SK-N-SH treated with all-trans-retinoic acid at 6 μM for 48 hours (cell line): ENCODE results near the gene MYB.

Experiments
- ATAC-seq: fragments of 200-7000 bp; cut with Tn5 transposase; 3 replicates; pipeline ENCODE4 v1.9.1; 2020; ENCODE audit warnings: mild to moderate bottlenecking, moderate library complexity
- ARNTL ChIP-seq: fragments of 450-650 bp; formaldehyde crosslinking; IDR thresholded peaks from 2 replicates; pipeline ENCODE4 v1.5.0; 2020; ENCODE audit warnings: low read depth, mild to moderate bottlenecking, moderate library complexity, borderline replicate concordance
- BACH2 ChIP-seq: fragments of 250-450 bp; sonication (Bioruptor Pico); IDR thresholded peaks from 2 replicates; pipeline ENCODE4 v1.9.0; 2021; ENCODE audit warnings: mild to moderate bottlenecking, borderline replicate concordance
- CSDC2 ChIP-seq: fragments of 250-450 bp; sonication (Bioruptor Pico); IDR thresholded peaks from 2 replicates; pipeline ENCODE4 v1.5.0; 2020; ENCODE audit warnings: mild to moderate bottlenecking, moderate library complexity
- ESRRG ChIP-seq: fragments of 250-450 bp; sonication (Bioruptor Pico); IDR thresholded peaks from 2 replicates; pipeline ENCODE4 v1.6.1; 2021; ENCODE audit warnings: mild to moderate bottlenecking
- GLIS3 ChIP-seq: fragments of 250-450 bp; sonication (Bioruptor Pico); IDR thresholded peaks from 2 replicates; pipeline ENCODE4 v1.5.0; 2020; ENCODE audit warnings: mild to moderate bottlenecking, moderate library complexity
- OSR1 ChIP-seq: fragments of 250-450 bp; sonication (Bioruptor Pico); IDR thresholded peaks from 2 replicates; pipeline ENCODE4 v1.8.0; 2022; ENCODE audit warnings: moderate library complexity, mild to moderate bottlenecking, inconsistent platforms
- PATZ1 ChIP-seq: fragments of 250-450 bp; sonication (Bioruptor Pico); IDR thresholded peaks from 2 replicates; pipeline ENCODE4 v1.8.0; 2020; ENCODE audit warnings: mild to moderate bottlenecking, moderate library complexity, borderline replicate concordance
- PPARA ChIP-seq: fragments of 250-450 bp; sonication (Bioruptor Pico); IDR thresholded peaks from 2 replicates; pipeline ENCODE4 v1.5.0; 2020; ENCODE audit warnings: mild to moderate bottlenecking, borderline replicate concordance
- RARB ChIP-seq: fragments of 250-450 bp; sonication (Bioruptor Pico); IDR thresholded peaks from 2 replicates; pipeline ENCODE4 v1.8.0; 2021; ENCODE audit warnings: mild to moderate bottlenecking, moderate library complexity
- SNAI2 ChIP-seq: fragments of 250-450 bp; sonication (Bioruptor Pico); IDR thresholded peaks from 2 replicates; pipeline ENCODE4 v1.5.0; 2020; ENCODE audit warnings: mild to moderate bottlenecking, moderate library complexity
- TCF4 ChIP-seq: fragments of 250-450 bp; sonication (Bioruptor Pico); IDR thresholded peaks from 2 replicates; pipeline ENCODE4 v1.8.0; 2021; ENCODE audit warnings: mild to moderate bottlenecking, moderate library complexity, borderline replicate concordance
- TOX ChIP-seq: fragments of 250-450 bp; sonication (Bioruptor Pico); IDR thresholded peaks from 2 replicates; pipeline ENCODE4 v1.8.0; 2021; ENCODE audit warnings: mild to moderate bottlenecking, moderate library complexity, borderline replicate concordance
- TSHZ2 ChIP-seq: fragments of 250-450 bp; sonication (Bioruptor Pico); IDR thresholded peaks from 2 replicates; pipeline ENCODE4 v1.5.0; 2020; ENCODE audit warnings: mild to moderate bottlenecking, moderate library complexity
- ZC3H10 ChIP-seq: fragments of 250-450 bp; sonication (Bioruptor Pico); IDR thresholded peaks from 2 replicates; pipeline ENCODE4 v1.5.1; 2021; ENCODE audit warnings: mild to moderate bottlenecking, moderate library complexity
- ZFP3 ChIP-seq: fragments of 250-450 bp; sonication (Bioruptor Pico); IDR thresholded peaks from 2 replicates; pipeline ENCODE4 v1.5.0; 2020; ENCODE audit warnings: mild to moderate bottlenecking, moderate library complexity
- ZFP30 ChIP-seq: fragments of 450-650 bp; formaldehyde crosslinking; IDR thresholded peaks from 2 replicates; pipeline ENCODE4 v1.5.0; 2022; ENCODE audit warnings: mild to moderate bottlenecking, moderate library complexity
- ZNF565 ChIP-seq: fragments of 450-650 bp; formaldehyde crosslinking; conservative IDR thresholded peaks from 2 replicates; pipeline ENCODE4 v1.5.0; 2020; ENCODE audit warnings: low read depth, mild to moderate bottlenecking, moderate library complexity
- ZNF70 ChIP-seq: fragments of 450-650 bp; formaldehyde crosslinking; IDR thresholded peaks from 2 replicates; pipeline ENCODE4 v1.5.0; 2020; ENCODE audit warnings: mild to moderate bottlenecking, moderate library complexity
- ZNF8 ChIP-seq: fragments of 450-650 bp; formaldehyde crosslinking; IDR thresholded peaks from 2 replicates; pipeline ENCODE4 v1.5.0; 2020; ENCODE audit warnings: mild to moderate bottlenecking, moderate library complexity
- TF ChIP-seq, protein P1 (sequence below): fragments of 250-450 bp; sonication (Bioruptor Pico); IDR thresholded peaks from 2 replicates; pipeline ENCODE4 v1.5.1; 2020; ENCODE audit warnings: low read depth, mild to moderate bottlenecking, moderate library complexity
- TF ChIP-seq, protein P2 (sequence below): fragments of 250-450 bp; sonication (Bioruptor Pico); IDR thresholded peaks from 2 replicates; pipeline ENCODE4 v1.8.0; 2021; ENCODE audit warnings: low read depth, mild to moderate bottlenecking, moderate library complexity, borderline replicate concordance
- TF ChIP-seq, protein P3 (sequence below): fragments of 250-450 bp; sonication (Bioruptor Pico); IDR thresholded peaks from 2 replicates; pipeline ENCODE4 v1.5.1; 2021; ENCODE audit warnings: mild to moderate bottlenecking, moderate library complexity

MYB gene

GRCh38 chr6:135265278-135265677 lies 84.2 kb downstream of the MYB start:
- TF ChIP-seq OSR1 (no peak), CSDC2 (CRISPR knock-in tag) (no peak), ARNTL (CRISPR knock-in tag) (no peak), RARB (no peak), TSHZ2 (no peak), ESRRG (no peak), ZC3H10 (CRISPR knock-in tag) (no peak), ZNF70 (CRISPR knock-in tag) (no peak), ZNF565 (no peak)
- TF ChIP-seq, protein P1, sequence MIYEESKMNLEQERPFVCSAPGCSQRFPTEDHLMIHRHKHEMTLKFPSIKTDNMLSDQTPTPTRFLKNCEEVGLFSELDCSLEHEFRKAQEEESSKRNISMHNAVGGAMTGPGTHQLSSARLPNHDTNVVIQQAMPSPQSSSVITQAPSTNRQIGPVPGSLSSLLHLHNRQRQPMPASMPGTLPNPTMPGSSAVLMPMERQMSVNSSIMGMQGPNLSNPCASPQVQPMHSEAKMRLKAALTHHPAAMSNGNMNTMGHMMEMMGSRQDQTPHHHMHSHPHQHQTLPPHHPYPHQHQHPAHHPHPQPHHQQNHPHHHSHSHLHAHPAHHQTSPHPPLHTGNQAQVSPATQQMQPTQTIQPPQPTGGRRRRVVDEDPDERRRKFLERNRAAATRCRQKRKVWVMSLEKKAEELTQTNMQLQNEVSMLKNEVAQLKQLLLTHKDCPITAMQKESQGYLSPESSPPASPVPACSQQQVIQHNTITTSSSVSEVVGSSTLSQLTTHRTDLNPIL = no peak

DNA sequence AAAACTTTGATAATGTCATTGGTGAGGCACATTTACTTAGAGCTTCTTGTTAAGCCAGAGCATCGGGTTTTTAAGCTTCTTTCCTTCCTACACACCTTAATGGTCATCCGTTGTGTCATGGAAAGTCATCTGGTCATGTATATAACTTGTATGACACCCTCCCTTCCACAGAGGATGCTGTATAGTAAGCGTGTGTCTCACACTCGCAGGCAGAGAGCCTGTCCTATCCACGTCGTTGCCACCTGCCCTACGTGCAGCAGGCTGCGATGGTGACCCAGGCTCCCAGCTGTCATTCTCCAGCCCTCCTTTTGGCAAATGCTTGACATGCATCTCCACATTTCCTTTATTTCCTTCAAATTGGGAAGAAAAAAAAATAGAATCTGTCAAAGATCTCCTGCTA lies 85.6 kb downstream of the MYB start:
- TF ChIP-seq BACH2 (CRISPR knock-in tag) (no peak), GLIS3 (no peak), SNAI2 (CRISPR knock-in tag) (no peak), OSR1 (no peak), ZFP30 (no peak), CSDC2 (CRISPR knock-in tag) (no peak), ZNF565 (no peak)
- TF ChIP-seq, protein P2, sequence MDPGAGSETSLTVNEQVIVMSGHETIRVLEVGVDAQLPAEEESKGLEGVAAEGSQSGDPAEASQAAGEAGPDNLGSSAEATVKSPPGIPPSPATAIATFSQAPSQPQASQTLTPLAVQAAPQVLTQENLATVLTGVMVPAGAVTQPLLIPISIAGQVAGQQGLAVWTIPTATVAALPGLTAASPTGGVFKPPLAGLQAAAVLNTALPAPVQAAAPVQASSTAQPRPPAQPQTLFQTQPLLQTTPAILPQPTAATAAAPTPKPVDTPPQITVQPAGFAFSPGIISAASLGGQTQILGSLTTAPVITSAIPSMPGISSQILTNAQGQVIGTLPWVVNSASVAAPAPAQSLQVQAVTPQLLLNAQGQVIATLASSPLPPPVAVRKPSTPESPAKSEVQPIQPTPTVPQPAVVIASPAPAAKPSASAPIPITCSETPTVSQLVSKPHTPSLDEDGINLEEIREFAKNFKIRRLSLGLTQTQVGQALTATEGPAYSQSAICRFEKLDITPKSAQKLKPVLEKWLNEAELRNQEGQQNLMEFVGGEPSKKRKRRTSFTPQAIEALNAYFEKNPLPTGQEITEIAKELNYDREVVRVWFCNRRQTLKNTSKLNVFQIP (CRISPR knock-in tag) = no peak
- TF ChIP-seq, all 23 proteins: peak for 0
- ATAC-seq = no peak

More at GRCh38 chr6:135265278-135265677, 84.2 kb downstream of the MYB start:
- ATAC-seq = no peak

DNA sequence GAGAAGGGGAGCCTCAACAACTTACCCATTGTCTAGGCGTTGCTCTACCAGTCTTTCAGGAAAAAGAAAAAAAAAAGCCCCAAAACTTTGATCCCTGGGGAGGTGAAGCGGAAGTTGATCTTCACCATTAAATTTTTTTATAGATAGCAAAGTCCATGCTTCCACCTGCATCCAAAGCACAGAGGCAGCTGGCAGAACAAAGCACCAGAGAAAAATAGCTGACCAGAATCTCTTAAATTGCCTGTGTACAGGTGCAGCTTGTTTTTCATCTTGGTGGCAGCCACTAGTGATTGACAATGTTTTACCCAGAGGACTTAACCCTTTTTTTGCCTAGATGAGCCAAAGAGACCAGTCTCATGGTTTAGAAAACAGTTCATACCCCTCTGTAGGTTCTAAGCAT lies 86.0 kb downstream of the MYB start:
- TF ChIP-seq ZFP30 = no peak
- no peak for ATAC-seq

GRCh38 chr6:135268263-135268662 lies 87.2 kb downstream of the MYB start:
- no peak for ATAC-seq
- TF ChIP-seq PATZ1 (CRISPR knock-in tag) (no peak), ZNF8 (CRISPR knock-in tag) (no peak), BACH2 (CRISPR knock-in tag) (no peak), ZFP30 (no peak), ZNF70 (CRISPR knock-in tag) (no peak), TCF4 (CRISPR knock-in tag) (no peak), GLIS3 (no peak), ZC3H10 (CRISPR knock-in tag) (no peak), RARB (no peak), CSDC2 (CRISPR knock-in tag) (no peak)

- no peak for ATAC-seq
- no peak for TF ChIP-seq TSHZ2
- TF ChIP-seq, protein P2 (CRISPR knock-in tag) = no peak
- TF ChIP-seq OSR1 = no peak
- no peak for TF ChIP-seq BACH2 (CRISPR knock-in tag)
- no peak for TF ChIP-seq SNAI2 (CRISPR knock-in tag)
- TF ChIP-seq TOX (CRISPR knock-in tag) = no peak
- TF ChIP-seq, protein P3, sequence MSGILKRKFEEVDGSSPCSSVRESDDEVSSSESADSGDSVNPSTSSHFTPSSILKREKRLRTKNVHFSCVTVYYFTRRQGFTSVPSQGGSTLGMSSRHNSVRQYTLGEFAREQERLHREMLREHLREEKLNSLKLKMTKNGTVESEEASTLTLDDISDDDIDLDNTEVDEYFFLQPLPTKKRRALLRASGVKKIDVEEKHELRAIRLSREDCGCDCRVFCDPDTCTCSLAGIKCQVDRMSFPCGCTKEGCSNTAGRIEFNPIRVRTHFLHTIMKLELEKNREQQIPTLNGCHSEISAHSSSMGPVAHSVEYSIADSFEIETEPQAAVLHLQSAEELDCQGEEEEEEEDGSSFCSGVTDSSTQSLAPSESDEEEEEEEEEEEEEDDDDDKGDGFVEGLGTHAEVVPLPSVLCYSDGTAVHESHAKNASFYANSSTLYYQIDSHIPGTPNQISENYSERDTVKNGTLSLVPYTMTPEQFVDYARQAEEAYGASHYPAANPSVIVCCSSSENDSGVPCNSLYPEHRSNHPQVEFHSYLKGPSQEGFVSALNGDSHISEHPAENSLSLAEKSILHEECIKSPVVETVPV (CRISPR knock-in tag) = no peak
- no peak for TF ChIP-seq ZFP3 (CRISPR knock-in tag)
- no peak for TF ChIP-seq CSDC2 (CRISPR knock-in tag)
- TF ChIP-seq PPARA (CRISPR knock-in tag) = no peak
Observed at GRCh38 chr6:135268740-135269139, 87.6 kb downstream of the MYB start.
